HEK293 (cell line): ENCODE results near the gene SYNDIG1.
A peak's percentile ranks its signal among the peaks of the same experiment; 100 is the strongest.

Source experiments
- CTCF ChIA-PET: fragments of 350-600 bp; formaldehyde crosslinking; extraction: SDS; loops from one replicate; lab custom pipeline; 2021; ENCODE audit warnings: antibody characterized with exemption; lab: Yijun Ruan, JAX
- POLR2A ChIA-PET: fragments of 300-600 bp; formaldehyde crosslinking; extraction: SDS; loops from one replicate; lab custom pipeline; 2020; ENCODE audit warnings: antibody characterized with exemption, inconsistent platforms; lab: Yijun Ruan, JAX
- H3K27ac ChIP-seq: fragments of 200-500 bp; sonication (Bioruptor generic); 2 replicates; pipeline ENCODE4 v1.5.1; 2014; ENCODE audit warnings: low read depth, low read length, control low read depth, inconsistent platforms; ENCODE audit errors: extremely low read depth
- H3K36me3 ChIP-seq, 2 experiments: fragments of 200-500 bp in 1 of 2; sonication (Bioruptor generic) in 1 of 2; 1 replicate in 1 of 2; 2 replicates in 1 of 2; pipeline ENCODE4 v1.5.1; 2014 to 2017; ENCODE audit warnings: inconsistent platforms in 2 of 2, low read length in 2 of 2; ENCODE audit not compliant: control insufficient read depth in 2 of 2, insufficient read depth in 1 of 2
- H3K4me1 ChIP-seq: fragments of 200-500 bp; sonication (Bioruptor generic); 2 replicates; pipeline ENCODE4 v1.5.1; 2014; ENCODE audit warnings: mild to moderate bottlenecking, low read length, inconsistent platforms; ENCODE audit not compliant: control insufficient read depth, insufficient read depth
- H3K4me3 ChIP-seq: 2 replicates; pipeline ENCODE4 v1.5.1; 2011; ENCODE audit warnings: low read depth, mild to moderate bottlenecking, control low read depth, low read length, moderate library complexity
- H3K9me3 ChIP-seq: fragments of 200-500 bp; sonication (Bioruptor generic); 2 replicates; pipeline ENCODE4 v1.5.1; 2014; ENCODE audit warnings: low read depth, low read length, inconsistent platforms; ENCODE audit not compliant: control insufficient read depth, insufficient read depth
- REPIN1 ChIP-seq: fragments of 450-650 bp; formaldehyde crosslinking; IDR thresholded peaks from 2 replicates; pipeline ENCODE4 v1.5.1; 2017; ENCODE audit warnings: missing biosample characterization, missing genetic modification characterization, low read depth
- ZIC2 ChIP-seq: fragments of 450-650 bp; formaldehyde crosslinking; IDR thresholded peaks from 2 replicates; pipeline ENCODE4 v1.5.1; 2016; ENCODE audit warnings: missing biosample characterization, missing genetic modification characterization
- ZNF184 ChIP-seq: fragments of 450-650 bp; IDR thresholded peaks from 2 replicates; pipeline ENCODE4 v1.5.1; 2018; ENCODE audit warnings: missing biosample characterization, mild to moderate bottlenecking, missing genetic modification characterization
- ZNF239 ChIP-seq: fragments of 450-650 bp; formaldehyde crosslinking; IDR thresholded peaks from 2 replicates; pipeline ENCODE4 v1.5.1; 2016; ENCODE audit warnings: missing biosample characterization, missing genetic modification characterization
- ZNF335 ChIP-seq: fragments of 450-650 bp; formaldehyde crosslinking; conservative IDR thresholded peaks from 2 replicates; pipeline ENCODE4 v1.5.1; 2016; ENCODE audit warnings: missing biosample characterization, missing genetic modification characterization
- ZNF391 ChIP-seq: fragments of 450-650 bp; formaldehyde crosslinking; IDR thresholded peaks from 2 replicates; pipeline ENCODE4 v1.5.1; 2016; ENCODE audit warnings: low read depth, missing biosample characterization, missing genetic modification characterization, borderline replicate concordance
- ZNF555 ChIP-seq: fragments of 450-650 bp; formaldehyde crosslinking; conservative IDR thresholded peaks from 2 replicates; pipeline ENCODE4 v1.5.1; 2017; ENCODE audit warnings: missing biosample characterization, mild to moderate bottlenecking, missing genetic modification characterization, inconsistent platforms
- ZNF791 ChIP-seq: fragments of 450-650 bp; formaldehyde crosslinking; IDR thresholded peaks from 2 replicates; pipeline ENCODE4 v1.5.1; 2016; ENCODE audit warnings: missing biosample characterization, missing genetic modification characterization
- TF ChIP-seq, protein P1 (sequence below): fragments of 450-650 bp; formaldehyde crosslinking; IDR thresholded peaks from 2 replicates; pipeline ENCODE4 v1.5.1; 2016; ENCODE audit warnings: missing biosample characterization, missing genetic modification characterization, borderline replicate concordance
- TF ChIP-seq, protein P2 (sequence below): IDR thresholded peaks from 2 replicates; pipeline ENCODE4 v1.6.1; 2011; ENCODE audit warnings: mild to moderate bottlenecking, low read depth, low read length, borderline replicate concordance
- TF ChIP-seq, protein P3 (sequence below): fragments of 450-650 bp; formaldehyde crosslinking; IDR thresholded peaks from 2 replicates; pipeline ENCODE4 v1.5.1; 2016; ENCODE audit warnings: missing biosample characterization, missing genetic modification characterization

The SYNDIG1 gene

DNA sequence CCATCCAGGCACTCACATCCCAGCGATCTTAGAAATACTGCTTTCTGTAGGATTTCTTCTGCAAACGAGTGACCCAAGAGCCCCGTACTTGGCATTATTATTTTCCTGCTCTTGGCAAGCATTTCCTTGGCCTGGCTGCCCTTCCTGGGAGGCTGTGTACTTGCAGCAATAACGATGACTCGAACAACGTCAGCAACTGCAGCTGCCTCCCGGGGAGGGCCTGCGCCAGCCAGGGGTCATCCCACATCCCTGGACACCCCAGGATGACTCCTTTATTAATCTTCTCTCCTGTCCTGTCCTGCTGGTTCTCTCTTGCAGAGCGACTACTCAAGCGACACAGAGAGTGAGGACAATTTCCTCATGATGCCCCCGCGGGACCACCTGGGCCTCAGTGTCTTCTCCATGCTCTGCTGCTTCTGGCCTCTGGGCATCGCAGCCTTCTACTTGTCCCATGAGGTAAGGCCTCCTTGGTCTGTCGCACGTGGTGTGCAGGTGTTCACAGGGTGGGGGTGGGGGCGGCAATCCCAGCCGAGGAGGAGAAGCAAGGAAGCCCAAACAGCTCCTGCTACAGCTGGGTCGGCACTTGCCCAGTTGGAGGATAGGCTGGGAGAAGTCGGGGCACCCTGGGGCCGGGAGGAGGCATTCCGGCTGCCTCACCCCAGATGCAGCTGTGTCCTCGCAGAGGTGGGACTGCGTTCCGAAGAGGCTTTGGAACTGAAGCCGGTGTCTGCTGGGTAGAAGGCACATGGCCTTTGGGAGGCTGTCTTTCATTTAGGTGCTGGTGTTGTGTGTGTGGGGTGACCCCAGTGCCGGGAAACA is 115.3 kb downstream of the SYNDIG1 start:
- Histone ChIP-seq H3K27ac (no peak overlapping the region), H3K4me3 (no peak overlapping the region), H3K36me3 (no peaks in the 10 kb centered on the region), H3K4me1 (no peaks in the 10 kb centered on the region), H3K9me3 (no peaks in the 10 kb centered on the region)
- ChIA-PET POLR2A (no interaction called here), CTCF (no interaction called here)
- TF ChIP-seq ZIC2: peak; percentile 57
- TF ChIP-seq, protein P1, sequence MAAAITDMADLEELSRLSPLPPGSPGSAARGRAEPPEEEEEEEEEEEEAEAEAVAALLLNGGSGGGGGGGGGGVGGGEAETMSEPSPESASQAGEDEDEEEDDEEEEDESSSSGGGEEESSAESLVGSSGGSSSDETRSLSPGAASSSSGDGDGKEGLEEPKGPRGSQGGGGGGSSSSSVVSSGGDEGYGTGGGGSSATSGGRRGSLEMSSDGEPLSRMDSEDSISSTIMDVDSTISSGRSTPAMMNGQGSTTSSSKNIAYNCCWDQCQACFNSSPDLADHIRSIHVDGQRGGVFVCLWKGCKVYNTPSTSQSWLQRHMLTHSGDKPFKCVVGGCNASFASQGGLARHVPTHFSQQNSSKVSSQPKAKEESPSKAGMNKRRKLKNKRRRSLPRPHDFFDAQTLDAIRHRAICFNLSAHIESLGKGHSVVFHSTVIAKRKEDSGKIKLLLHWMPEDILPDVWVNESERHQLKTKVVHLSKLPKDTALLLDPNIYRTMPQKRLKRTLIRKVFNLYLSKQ: no peak
- TF ChIP-seq, all 188 proteins: peak for 1

DNA sequence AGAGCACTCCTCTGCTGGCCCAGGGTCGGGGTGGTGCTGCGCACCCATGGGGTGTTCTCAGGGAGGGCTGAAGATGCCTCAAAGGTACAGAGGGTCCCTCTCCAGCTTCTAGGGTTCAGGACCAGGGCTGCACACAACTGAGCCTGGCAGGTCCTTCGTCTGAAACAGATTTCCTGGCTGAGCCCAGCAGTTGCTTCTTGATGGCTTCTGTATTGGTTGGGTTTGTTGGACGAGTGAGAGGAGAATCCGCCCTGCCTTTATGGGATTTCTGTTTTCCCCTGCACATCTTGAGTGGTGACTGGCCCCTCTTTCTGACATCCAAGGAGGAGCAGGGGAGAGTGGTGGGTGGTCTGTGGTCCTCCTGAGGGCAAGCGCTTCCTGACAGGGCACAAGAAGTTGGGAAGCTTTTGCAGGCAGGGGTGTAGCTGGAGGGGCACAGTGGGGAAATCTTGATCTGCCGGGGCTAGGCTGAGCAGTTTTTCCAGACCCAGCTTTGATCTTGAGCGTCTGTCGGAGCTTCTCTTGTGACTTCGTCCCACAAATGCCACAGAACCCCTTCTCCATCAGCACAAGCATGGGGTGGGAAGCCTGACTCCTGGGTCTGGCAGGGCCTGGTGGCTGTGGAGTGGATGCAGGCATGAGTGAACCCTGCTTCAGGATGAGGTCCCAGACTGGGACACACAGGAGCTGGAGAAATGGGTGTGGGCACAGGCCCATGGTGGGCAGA is 116.5 kb downstream of the SYNDIG1 start:
- no peaks in the 10 kb centered on the region for H3K4me1 ChIP-seq
- H3K9me3 ChIP-seq: no peaks in the 10 kb centered on the region
- H3K4me3 ChIP-seq: no peak overlapping the region
- no peak overlapping the region for H3K27ac ChIP-seq
- H3K36me3 ChIP-seq: no peaks in the 10 kb centered on the region
- ChIA-PET POLR2A (no interaction called here), CTCF (no interaction called here)
- TF ChIP-seq REPIN1 (tag by site-specific recombination) (no peak), ZNF335 (no peak), ZNF184 (tag by site-specific recombination) (no peak), ZNF791 (tag by site-specific recombination) (no peak), ZNF555 (tag by site-specific recombination) (no peak)
- TF ChIP-seq, protein P2, sequence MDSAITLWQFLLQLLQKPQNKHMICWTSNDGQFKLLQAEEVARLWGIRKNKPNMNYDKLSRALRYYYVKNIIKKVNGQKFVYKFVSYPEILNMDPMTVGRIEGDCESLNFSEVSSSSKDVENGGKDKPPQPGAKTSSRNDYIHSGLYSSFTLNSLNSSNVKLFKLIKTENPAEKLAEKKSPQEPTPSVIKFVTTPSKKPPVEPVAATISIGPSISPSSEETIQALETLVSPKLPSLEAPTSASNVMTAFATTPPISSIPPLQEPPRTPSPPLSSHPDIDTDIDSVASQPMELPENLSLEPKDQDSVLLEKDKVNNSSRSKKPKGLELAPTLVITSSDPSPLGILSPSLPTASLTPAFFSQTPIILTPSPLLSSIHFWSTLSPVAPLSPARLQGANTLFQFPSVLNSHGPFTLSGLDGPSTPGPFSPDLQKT: no peak
- TF ChIP-seq, protein P3, sequence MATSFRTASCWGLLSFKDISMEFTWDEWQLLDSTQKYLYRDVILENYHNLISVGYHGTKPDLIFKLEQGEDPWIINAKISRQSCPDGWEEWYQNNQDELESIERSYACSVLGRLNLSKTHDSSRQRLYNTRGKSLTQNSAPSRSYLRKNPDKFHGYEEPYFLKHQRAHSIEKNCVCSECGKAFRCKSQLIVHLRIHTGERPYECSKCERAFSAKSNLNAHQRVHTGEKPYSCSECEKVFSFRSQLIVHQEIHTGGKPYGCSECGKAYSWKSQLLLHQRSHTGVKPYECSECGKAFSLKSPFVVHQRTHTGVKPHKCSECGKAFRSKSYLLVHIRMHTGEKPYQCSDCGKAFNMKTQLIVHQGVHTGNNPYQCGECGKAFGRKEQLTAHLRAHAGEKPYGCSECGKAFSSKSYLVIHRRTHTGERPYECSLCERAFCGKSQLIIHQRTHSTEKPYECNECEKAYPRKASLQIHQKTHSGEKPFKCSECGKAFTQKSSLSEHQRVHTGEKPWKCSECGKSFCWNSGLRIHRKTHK (tag by site-specific recombination): no peak
- TF ChIP-seq, protein P1: no peak
- TF ChIP-seq, all 188 proteins: peak for 0

DNA sequence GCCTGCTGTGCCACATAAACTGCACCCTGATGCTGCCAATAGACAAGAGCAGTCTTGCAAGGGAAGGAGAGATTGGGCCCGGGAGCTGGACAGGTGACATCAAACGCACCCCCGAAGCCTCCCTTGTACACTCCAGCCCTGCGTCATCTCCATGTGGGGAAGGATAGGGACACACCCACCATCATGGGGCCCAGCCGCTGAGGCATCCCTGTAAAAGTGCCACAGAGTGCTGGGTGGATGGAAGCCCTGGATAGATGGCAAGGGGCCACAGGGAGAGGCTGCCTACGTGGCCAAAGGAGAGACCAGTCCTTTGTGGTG is 117.1 kb downstream of the SYNDIG1 start:
- TF ChIP-seq ZNF239 (no peak), ZNF391 (tag by site-specific recombination) (no peak)
- Histone ChIP-seq H3K4me1 (no peaks in the 10 kb centered on the region), H3K27ac (no peak overlapping the region), H3K36me3 (no peaks in the 10 kb centered on the region), H3K9me3 (no peaks in the 10 kb centered on the region), H3K4me3 (no peak overlapping the region)
- ChIA-PET CTCF (no interaction called here), POLR2A (no interaction called here)
